Measurements from ENCODE around the gene HSPB8. TPM values are rescaled to one million over a fixed set of nuclear protein-coding genes. Genes with fewer than 3 reads are reported as not detected.
A peak's percentile ranks its signal among the peaks of the same experiment; 100 is the strongest.

HSPB8 gene
- total RNA-seq, result 100 to 1,000 TPM; 469 to 530 TPM

GRCh38 chr12:119178544-119179334 is at the start of gene HSPB8:
TSS of gene HSPB8 (plus strand) at chr12:119178931. CDS start at chr12:119179313, 382 bp downstream.
- peak within 1 kb of the TSS; percentile 97 to 99 for H3K27ac ChIP-seq
- H3K27me3 ChIP-seq, result no peaks in the 10 kb centered on the region
- DNase-seq (ENCODE audit: low spot score), result peak; percentile 97
- H3K9me3 ChIP-seq, result no peaks in the 10 kb centered on the region
- peaks cover 7% of the 10 kb centered on the region for H3K36me3 ChIP-seq
- H3K4me3 ChIP-seq, result peak within 1 kb of the TSS; percentile 71 to 91
- peaks cover 0 to 38% of the 10 kb centered on the region in 2 donors for H3K4me1 ChIP-seq
- no peak for TF ChIP-seq CTCF (IDR thresholded peaks at IDR 0.05)

- no peaks in the 10 kb centered on the region for H3K4me1 ChIP-seq
- no peak for DNase-seq (ENCODE audit: low spot score)
- peaks cover 0 to 26% of the 10 kb centered on the region in 2 donors for H3K9me3 ChIP-seq
- TF ChIP-seq CTCF (IDR thresholded peaks at IDR 0.05), result no peak
- H3K4me3 ChIP-seq, result no peak overlapping the region
- no peak overlapping the region for H3K27ac ChIP-seq
- no peaks in the 10 kb centered on the region for H3K36me3 ChIP-seq
- no peaks in the 10 kb centered on the region for H3K27me3 ChIP-seq
These were observed 48.8 kb upstream of the HSPB8 start for GRCh38 chr12:119129827-119130434.

GRCh38 chr12:119130523-119130922 is 48.2 kb upstream of the HSPB8 start:
- no peaks in the 10 kb centered on the region for H3K27me3 ChIP-seq
- no peaks in the 10 kb centered on the region for H3K4me1 ChIP-seq
- no peak for TF ChIP-seq CTCF (IDR thresholded peaks at IDR 0.05)
- peaks cover 0 to 26% of the 10 kb centered on the region in 2 donors for H3K9me3 ChIP-seq
- no peak overlapping the region for H3K4me3 ChIP-seq
- no peak overlapping the region for H3K27ac ChIP-seq
- no peak for DNase-seq (ENCODE audit: low spot score)
- H3K36me3 ChIP-seq, result no peaks in the 10 kb centered on the region

GRCh38 chr12:119134284-119135072 is 44.3 kb upstream of the HSPB8 start:
- Histone ChIP-seq H3K9me3 (peaks cover 0 to 26% of the 10 kb centered on the region in 2 donors), H3K36me3 (no peaks in the 10 kb centered on the region), H3K4me1 (no peaks in the 10 kb centered on the region), H3K27me3 (no peaks in the 10 kb centered on the region), H3K27ac (no peak overlapping the region), H3K4me3 (no peak overlapping the region)
- TF ChIP-seq CTCF (IDR thresholded peaks at IDR 0.05), result no peak
- no peak for DNase-seq (ENCODE audit: low spot score)

GRCh38 chr12:119136811-119137410 is 41.8 kb upstream of the HSPB8 start:
- H3K27ac ChIP-seq, result no peak overlapping the region
- no peak overlapping the region for H3K4me3 ChIP-seq
- no peak for TF ChIP-seq CTCF (IDR thresholded peaks at IDR 0.05)
- no peaks in the 10 kb centered on the region for H3K4me1 ChIP-seq
- no peaks in the 10 kb centered on the region for H3K36me3 ChIP-seq
- no peak for DNase-seq (ENCODE audit: low spot score)
- no peaks in the 10 kb centered on the region for H3K27me3 ChIP-seq
- peaks cover 0 to 20% of the 10 kb centered on the region in 2 donors for H3K9me3 ChIP-seq
